ENCODE measurements around the gene DHX35.
"Not testable (repeated sequence)": the region's sequence is repeated elsewhere in the genome, so short reads cannot be mapped to it uniquely, and the experiment has no call there.

The DHX35 gene

DNA sequence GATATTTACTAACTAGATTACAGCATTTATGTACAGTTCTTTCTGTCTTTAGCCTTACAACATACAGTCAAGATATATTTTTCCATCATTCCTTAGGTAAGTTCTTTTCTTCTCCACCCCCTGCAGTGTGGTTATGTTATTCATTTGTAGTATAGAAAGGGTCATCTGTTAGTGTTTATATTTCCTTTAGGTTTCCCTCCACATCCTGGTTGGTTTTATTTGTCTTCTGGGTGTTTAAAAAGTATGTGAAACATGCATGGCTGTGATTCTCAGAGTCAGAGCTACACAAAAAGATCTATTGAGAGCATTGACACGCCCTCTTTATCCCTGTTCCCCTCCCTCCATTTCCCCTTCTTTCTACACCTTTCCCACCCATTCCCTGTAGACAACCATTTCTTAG is 20.1 kb downstream of the DHX35 start:
- DNase-seq = no peak

DNA sequence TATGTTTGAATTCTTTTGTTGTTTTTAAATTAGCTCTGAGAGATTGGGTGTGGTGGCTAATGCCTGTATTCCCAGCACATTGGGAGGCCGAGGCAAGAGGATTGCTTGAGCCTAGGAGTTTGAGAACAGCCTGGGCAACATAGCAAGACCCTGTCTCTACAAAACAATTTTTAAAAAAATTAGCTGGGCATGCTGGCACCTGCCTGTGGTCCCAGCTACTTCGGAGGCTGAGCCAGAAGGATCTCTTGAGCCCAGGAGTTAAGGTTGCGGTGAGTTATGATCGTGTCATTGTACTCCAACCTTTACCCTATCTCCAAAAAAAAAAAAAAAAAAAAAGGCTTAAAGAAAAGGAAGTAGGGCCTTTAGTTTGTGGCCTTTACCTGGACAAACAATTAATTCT is 22.9 kb downstream of the DHX35 start:
- no peak for DNase-seq

DNA sequence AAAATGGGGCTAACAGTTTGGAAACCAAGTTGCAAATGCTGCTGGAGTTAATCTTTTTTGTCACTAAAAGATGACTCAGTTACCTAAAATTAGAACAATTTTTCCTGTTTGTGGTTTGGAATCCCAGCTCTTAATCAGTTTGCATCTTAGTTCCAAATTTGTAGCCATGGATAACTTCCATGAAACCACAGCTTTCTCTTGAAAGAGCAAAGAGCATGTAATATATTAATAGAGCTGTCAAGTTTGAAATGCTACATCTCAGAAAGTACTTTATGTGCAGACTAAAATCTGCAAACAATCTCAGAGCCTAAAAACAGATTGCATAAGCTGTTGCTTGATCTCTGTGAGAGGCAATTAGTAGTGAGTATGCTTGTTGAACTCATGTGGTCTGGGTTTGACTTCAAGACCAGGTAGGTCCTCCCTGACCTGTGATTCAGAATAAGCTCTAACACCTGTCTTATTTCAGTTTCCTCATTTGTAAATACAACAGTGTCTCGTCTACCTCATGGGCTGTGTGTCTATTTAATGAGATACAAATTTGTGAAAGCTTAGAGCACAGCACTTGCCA is 23.5 kb downstream of the DHX35 start:
- no peak for DNase-seq

DNA sequence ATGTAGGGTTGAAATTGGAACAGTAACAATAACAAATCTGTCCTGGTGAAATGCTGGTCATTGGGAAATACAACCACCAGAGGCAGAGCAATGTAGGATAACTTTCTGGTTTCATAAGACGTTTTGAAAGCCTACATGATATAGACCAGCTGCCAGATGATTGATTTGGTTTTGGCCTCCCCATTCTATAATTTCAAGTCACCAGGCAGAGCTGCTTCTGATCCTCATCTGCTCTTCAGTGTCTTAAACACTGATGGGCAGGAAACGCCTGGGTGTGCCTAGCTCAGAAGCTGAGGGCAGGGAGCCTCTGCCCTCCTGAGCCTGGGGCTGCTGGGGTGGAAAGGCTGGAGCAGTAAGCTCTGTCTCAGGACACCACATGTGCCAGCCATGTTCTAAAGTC is 24.5 kb downstream of the DHX35 start:
- DNase-seq = no peak

DNA sequence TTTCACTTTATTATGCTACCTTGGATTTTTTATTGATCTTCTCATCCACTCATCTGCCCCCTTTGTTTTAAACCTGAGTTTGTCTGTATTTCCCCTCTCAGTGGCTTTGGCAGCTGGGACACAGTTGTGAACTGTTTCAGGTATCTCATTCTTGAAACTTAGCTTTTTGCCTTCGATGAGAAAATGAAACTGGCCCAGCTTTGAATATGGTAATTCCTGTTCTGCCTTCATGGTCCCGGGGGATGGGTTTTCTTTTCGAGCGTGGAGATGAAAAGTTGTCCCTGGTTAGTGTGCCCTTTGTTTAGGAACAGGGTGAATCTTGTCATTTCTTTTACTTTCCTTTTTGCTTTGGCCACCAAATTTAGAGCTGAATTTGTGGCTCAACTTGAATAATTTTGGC is 25.6 kb downstream of the DHX35 start:
- DNase-seq = no peak

DNA sequence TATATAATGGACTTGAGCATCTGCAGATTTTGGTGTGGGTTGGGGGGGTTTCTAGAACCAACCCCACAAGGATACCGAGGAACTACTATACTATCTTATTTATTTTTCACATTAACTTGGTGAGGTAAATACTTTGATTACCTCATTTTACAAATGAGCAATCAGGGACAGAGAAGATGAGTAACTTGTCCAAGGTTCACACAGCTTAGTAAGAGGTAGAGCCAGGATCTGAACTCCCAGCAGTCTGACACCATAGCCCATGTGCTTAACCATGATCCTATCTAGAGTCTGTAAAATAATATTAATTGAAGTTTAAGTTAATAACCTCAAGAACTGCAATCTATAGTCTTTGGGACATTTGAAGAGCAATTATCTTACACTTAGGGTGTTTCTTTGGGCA is 28.6 kb downstream of the DHX35 start:
- no peak for DNase-seq

DNA sequence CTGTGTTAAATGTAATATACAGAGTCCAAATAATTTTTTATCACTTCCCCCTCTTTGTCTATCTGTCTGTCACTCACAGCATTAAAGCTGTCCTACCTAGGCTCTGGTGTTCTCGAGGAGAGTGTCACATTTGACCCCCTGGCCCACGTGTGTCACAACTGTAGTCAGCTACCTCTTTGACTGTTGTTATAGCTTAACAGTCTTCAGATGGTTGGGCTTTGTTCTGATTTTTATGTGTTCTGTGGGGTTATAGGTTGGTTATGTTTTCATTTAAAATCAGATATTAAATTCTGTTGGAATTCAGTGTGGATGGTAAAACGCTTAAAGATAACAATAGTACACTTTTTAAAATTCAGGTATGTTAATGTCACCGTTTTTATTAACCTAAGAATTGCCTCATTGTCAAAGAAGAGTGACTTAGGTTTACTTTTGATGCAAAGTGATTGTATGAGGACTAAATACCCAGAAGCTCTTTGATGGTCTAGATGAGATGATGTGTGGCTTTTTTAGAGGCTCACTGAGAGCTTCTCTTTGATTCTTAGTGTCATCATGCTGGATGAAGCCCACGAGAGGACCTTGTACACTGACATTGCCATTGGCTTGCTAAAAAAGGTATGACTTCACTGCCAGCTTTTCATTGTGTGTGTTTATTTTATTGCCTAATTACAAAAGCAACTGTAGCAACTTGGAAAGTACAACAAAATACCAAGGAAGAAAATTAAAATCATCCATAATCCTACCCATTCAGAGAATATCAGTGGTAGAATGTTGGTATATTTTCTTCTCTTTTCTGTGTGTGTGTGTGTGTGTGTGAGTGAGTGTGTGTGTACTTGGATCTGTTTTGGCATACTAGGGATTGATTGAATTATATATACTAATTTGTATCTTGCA is 29.9 kb downstream of the DHX35 start:
- DNase-seq = no peak

DNA sequence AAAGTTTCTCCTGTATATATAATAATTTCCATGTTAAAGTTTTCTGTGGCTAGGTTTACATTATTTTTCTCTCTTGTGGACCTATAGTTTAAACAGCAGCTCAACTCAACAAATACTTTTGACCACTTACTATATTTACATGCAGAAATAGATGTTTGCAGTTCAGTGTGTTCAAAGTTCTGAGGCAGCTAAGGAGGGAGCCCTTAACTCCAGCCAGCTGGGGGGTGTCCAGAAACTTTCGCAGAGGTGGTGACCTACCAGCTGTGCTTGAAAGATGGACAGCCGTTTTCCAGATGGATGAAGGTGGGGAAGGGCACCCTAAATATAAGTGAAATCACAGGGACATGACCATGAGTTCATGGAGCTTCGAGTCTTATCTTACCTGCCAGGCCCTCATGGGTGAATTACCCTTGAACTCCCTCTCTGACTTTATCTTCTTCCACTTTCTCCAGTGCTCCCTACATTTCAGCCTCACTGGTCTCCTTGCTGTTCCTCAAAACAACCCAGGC is 33.4 kb downstream of the DHX35 start:
- no peak for DNase-seq

DNA sequence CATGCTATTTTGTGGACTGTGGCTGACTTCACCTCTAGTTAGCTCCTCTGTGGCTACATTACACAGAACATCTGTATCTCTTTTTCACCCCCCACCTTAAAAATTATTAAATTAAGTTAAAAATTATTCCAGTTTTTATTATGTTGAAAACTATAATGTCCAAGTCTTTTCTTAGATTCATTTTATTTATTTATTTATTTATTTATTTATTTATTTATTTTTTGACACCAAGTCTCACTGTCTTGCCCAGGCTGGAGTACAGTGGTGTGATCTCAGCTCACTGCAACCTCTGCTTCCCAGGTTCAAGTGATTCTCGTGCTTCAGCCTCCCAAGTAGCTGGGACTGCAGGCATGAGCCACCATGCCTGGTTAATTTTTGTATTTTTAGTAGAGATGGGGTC is 34.7 kb downstream of the DHX35 start:
- not testable (repeated sequence) for DNase-seq

DNA sequence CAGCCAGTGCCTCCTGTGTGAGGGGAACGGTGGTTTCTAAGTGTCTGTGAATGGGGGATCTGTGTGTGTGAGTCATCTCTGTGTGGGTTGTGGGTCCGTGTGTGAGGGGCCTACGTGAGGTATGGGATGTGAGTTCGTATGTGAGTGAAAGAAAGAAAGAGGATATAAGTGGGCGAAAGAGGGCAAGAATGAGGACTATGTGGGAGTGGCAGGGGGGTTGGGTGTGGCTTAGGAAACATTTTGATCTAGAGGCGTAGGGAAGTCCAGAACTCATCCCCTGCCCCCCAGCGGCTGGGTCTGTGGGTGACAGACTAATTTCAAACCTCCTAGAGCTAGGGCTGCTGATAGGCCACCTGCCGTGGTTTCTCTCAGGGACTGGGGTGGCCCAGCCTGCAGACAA is 35.5 kb downstream of the DHX35 start:
- peak; percentile 2 for DNase-seq

DNA sequence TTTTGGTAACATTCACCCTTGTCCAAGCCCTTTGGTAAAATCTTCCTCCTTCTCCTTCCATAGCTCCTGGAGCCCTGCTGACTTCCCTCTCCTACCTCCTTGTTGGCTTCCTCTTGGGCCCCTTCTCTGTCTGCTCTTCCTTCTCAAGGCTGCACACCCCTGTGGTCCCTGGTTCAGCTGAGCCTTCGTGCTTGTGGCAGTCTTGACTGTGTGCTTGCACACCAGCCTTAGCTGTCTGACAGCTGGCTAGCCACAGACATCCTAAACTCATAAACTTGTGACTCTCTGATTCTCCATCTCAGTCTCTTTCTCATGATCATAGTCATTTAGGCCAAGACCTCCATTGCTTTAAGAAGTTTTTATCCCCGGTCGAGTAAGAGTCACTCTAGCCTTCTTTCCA is 37.1 kb downstream of the DHX35 start:
- no peak for DNase-seq

DNA sequence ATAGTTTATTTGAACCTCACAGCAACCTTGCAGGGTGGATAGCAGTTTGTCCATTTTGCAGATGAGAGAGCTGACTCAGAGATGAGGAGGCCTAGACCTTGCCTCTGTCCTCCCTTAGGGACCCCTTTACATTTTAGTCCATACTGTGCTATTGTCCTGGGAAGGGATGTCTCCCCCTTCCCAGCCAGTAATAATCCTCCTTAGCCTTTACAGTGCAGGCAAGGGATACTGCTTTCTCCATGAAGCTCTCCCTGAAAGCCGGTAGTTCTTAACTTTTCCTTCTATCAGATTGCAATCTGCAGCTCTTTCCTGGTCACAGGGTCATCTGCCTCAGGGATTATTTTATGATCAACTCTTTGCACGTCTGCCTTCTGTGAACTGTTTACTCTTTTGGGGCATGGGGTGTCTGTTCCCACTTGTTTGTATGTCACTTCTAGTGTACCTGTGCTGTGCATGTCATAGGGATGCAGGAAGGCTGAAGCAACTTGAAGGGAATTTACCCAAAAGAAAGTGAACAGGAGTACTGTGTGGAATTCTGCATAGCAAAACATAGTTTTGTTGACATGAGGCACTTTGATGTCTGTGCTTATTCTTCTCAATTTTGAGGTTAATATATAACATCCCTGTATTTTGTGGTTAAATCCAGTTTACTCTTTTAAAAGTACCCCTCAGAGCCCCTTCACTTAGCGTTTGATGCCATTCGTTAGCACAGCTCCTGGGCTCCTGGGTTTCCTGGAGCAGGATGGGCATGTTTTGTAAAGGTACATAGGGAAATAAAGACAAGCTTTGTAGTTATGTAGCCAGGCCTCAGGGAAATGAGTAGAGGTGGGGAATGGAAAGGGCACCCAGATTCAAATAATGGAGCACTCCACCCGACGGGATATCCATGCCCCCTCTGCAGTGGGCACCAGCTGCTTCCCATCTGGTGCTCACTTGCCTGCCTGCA is 38.1 kb downstream of the DHX35 start:
- DNase-seq = no peak

DNA sequence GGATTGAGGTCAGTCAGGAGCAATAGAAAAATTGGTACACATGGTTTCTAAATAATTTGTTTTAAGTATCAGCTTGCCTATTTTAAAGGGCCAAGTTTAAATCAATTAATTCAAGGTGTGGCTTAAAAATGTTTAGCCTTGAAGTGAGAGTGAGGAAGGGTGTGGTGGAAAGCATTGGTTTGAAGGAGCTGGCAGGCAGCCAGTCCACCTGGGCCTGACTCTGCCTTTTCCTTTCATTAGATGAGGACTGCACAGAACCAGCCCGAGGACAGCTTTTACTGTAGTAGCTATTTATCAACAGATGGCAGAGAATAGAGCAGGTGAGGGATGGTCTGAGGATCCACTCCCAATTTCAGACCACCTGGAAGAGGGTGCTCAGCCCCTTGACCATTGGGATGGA is 42.4 kb downstream of the DHX35 start:
- DNase-seq = peak; percentile 21

DNA sequence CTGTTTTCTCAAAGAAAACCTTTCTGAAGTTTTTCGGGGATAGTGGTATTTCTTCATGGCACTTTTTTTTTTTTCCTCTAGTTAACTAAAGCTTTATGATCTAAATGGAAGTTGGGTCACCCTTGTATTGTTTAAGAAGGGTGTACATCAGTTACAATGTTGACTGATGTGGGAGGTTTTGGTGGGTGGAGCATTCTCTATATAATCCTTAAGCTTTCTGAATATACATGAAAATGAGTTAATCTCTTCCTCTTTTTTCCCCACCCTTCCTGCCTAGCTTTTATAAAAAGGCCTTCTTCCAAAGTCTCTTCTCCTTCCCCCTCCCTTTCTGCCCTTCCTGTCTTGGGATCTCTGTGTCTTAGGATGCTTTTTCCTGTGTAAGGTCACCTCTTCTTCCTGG is 47.2 kb downstream of the DHX35 start:
- DNase-seq = no peak

DNA sequence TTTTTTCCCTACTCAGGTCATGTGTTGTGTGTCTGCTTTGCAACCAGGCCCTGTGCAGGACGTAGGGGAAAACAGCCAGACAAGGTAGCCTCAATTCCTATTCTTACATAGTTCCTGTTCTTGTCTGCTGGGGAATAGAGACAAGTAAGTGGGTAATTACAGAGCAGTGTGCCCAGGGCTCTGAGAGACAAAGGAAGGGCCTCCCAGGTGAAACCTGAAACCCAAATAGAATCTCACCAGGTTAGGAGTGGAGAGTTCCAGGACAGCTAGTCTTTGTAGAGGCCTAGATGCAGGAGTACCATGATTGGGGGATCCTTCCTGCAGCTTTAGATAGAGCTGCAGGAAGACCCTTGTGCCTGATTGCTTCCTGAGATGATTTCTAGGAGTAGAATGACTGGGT is 48.4 kb downstream of the DHX35 start:
- DNase-seq = no peak

DNA sequence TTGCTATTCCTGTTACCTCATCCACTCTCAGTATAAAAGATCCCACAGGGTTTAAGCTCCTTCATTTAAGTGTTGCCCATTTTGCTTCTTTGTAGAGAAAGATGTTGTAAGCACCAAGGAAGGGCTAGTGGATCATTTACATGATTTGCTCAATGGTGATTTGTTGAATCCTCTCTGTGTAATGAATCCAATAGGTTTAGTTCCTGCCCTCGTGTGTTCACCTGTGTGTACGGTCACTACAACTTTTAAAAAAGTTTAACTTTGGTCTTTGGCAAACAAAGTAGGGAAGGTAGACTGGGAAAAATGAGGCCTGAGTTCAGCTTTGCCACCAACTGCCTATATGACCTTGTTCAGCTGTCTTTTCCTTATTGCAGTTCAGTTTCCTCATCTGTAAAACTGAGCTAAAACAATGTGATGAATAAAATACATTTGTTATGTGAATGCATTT is 51.5 kb downstream of the DHX35 start:
- DNase-seq = no peak

DNA sequence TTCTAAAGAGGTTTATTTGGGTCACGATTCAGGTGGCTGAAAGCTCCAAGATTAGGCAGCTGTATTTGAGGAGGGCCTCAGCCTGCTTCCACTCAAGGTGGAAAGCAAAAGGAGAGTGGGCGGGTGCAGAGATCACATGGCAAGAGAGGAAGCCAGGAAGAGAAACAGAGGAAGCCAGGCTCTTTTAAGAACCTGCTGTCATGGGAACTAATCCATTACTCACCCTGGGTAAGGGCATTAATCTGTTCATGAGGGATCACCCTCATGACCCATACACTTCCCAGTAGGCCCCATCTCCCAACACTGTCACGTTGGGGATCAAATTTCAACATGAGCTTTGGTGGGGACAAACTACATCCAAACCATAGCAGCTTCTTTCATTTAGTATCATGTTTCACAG is 53.9 kb downstream of the DHX35 start:
- DNase-seq = no peak

DNA sequence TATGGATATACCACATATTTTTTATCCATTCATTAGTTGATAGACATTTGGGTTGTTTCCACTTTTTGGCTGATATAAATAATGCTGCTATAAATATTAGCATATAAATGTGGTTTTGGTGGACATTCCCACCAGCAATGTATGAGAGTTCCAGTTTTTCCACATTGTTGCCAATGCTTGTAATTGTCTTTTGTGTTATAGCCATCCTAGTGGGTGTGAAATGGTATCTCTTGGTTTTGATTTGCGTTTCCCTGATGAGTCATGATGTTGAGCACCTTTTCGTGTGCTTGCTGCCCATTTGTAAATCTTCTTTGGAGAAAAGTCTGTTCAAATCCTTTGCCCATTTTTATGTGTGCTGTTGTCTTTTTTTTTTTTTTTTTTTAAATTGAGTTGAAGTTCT is 54.4 kb downstream of the DHX35 start:
- no peak for DNase-seq

DNA sequence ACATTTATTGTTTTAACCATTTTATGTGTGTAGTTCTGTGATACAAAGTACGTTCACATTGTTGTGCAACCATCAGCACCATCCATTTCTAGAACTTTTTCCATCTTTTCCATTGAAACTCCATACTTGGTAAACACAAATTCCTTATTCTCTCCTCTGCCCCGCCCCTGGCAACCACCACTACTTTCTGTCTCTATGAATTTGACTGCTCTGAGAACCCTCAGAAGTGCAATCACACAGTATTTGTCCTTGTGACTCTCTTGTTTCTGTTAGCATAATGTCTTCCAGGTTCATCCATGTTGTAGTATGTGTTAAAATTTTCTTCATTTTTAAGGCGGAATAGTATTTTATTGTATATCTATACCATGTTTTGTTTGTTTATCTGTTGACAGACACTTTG is 56.9 kb downstream of the DHX35 start:
- DNase-seq = no peak

DNA sequence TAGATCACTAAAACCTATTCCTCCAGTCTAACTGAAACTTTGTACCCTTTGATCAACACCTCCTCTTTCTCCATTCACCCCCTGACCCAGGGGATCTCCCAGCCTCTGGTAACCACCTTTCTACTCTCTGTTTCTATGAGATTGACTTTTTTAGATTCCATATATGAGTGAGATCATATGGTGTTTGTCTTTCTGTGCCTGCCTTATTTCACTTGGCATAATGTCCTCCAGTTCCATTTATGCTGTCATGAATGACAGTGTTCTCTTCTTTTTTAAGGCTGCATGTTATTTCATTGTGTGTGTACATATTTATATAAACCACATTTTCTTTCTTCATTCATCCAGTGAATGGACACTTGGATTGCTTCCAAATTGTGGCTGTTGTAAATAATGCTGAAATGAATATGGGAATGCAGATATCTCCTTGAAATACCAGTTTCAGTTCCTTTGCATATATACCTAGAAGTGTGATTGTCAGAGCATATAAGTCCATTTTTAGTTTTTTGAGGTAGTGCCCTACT is 57.7 kb downstream of the DHX35 start:
- no peak for DNase-seq

DNA sequence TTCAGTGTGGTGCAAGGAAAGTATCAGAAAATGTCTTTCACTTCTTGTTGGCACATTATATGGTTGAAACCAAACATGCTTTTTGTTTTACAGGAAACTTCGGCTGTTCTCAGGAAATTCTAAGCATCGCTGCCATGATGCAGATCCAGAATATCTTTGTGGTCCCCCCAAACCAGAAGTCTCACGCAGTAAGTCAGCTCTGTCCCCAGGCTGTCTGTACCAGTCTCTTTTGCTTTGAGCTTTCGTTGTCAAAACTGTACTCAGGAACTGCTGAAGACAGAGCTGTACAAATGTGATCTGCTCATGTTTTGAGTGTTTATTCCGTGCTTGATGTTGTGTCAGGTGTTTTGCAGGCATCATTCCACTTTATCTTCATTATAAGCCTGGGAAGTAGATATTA is 59.6 kb downstream of the DHX35 start:
- no peak for DNase-seq

DNA sequence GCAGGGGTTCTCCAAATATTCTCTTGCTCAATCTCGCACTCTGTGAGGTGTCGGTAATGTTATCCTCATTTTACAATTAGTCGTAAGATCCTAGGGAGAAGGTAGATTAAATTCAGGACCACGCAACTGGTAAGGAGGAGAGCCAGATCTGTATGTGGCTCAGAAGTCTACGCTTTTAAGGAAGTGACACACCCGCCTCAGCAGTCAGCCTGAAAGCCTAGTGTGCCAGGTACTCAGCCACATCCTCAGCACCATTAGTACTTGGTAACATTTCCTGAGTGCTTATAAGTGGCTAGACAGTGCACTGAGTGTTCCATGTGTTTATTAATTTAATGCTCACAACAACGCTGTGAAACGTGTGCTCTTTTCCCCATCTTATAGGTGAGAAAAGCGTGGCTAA is 63.7 kb downstream of the DHX35 start:
- DNase-seq = peak; percentile 29

DNA sequence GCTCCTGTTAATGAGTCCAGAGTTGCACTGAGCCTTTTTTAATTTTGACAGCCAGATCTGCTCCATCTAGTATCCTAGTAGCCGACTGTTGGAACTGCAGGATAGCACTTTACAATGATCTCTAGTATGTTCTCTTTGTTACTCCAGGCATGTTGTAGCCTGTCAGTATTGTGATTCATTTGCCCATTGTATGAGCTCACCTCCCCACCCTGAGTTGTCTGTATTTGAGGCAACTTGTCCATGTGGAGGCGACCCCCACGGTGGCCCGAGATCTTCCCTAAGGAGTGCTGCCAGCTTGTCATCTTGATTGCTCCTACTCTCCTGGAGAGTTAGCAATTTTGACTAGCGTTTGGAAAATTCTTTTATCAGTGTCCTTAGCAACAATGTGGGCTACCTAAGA is 67.2 kb downstream of the DHX35 start:
- no peak for DNase-seq
